ENCODE data around the gene BCAS3.
"Not testable (repeated sequence)": the region's sequence is repeated elsewhere in the genome, so short reads cannot be mapped to it uniquely, and the experiment has no call there.

The BCAS3 gene

GRCh38 chr17:60798576-60798975, 120.9 kb downstream of the BCAS3 start:
- no peak for DNase-seq (ENCODE audit: low read depth)

- no peak for DNase-seq (ENCODE audit: low read depth)
Observed at GRCh38 chr17:60802377-60802776, 124.7 kb downstream of the BCAS3 start.

- DNase-seq (ENCODE audit: low read depth): no peak
Observed at GRCh38 chr17:60803059-60803458, 125.4 kb downstream of the BCAS3 start.

DNA sequence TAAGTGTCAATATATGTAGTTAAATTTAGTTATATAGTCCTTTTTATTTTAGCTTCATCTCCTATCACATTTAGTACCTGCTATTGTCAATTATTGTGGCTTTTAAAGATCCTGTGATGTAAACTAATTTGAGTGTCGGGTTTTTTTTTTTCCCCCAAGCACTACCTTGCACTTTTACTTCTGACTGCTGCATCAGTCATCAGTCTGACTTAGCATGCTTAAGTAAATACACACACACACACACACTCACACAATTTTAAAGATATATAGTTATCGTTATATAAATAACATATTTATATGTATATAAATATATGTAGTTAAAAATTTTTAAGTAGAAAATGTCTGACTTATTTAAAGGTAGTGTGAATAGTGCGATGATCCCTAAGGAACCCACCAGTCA, 127.2 kb downstream of the BCAS3 start:
- DNase-seq (ENCODE audit: low read depth): no peak

GRCh38 chr17:60809421-60809820, 131.8 kb downstream of the BCAS3 start:
- no peak for DNase-seq (ENCODE audit: low read depth)

- not testable (repeated sequence) for DNase-seq (ENCODE audit: low read depth)
Observed at GRCh38 chr17:60814941-60815340, 137.3 kb downstream of the BCAS3 start.

GRCh38 chr17:60817192-60817591, 139.5 kb downstream of the BCAS3 start:
- DNase-seq (ENCODE audit: low read depth): no peak

- no peak for DNase-seq (ENCODE audit: low read depth)
Observed at GRCh38 chr17:60819447-60820130, 141.9 kb downstream of the BCAS3 start.

DNA sequence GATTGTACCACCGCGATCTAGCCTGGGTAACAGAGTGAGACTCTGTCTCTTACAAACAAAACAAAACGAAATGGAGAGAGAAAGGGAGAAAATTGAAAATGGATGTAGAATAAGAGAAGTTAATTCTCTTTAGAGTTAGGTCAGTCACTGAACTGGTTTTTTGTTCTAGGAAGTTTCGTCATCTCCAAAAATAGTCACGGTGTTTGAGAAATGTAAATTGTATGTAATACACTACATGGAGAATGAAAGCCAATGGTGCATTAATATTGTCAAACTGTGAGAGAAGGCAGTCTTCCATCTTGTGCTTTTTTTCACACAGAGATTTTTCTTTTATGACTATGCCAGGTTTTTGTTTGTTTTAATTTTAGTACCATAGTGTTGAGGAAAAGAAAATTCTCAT, 145.9 kb downstream of the BCAS3 start:
- DNase-seq (ENCODE audit: low read depth): no peak

GRCh38 chr17:60825351-60825750, 147.7 kb downstream of the BCAS3 start:
- DNase-seq (ENCODE audit: low read depth): no peak

DNA sequence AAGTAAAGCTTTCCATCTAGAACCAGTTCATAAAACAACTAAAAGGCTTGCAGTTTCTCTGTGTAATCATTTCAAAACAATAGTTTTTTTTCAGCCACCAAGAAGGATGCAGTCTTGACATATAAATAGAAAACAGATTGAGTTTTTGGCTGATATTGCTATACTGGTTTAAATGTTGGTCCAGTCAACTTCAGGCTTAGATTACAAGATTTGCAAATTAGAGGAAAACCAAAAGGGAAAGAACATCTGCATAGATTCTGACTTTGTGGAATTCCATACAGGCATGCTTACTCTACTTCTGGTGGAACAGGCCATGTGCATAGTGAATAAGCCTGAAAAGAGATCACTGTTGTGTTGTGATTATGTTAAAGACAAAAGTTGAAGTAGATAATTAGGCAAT, 150.3 kb downstream of the BCAS3 start:
- DNase-seq (ENCODE audit: low read depth): no peak

DNA sequence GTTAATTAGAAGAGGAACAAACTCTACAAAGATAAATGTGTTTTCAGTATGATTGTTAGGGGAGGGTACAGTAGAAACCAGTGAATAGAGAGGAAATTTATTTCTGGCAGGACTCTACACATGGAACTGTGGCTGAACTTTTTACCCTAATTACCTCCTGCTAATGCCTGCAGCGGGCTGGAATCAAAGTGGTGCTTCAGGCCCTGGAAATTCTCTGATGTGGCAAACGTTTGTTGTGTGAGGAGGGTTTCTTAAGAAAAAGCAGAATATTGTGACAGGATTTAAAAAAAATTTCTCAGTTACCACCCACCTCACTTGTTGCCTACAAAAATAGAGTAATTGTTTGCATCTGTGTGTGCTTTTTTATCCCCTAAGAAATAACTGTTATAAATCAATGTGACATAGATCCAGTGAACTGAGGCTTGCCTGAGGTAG, 154.5 kb downstream of the BCAS3 start:
- no peak for DNase-seq (ENCODE audit: low read depth)

GRCh38 chr17:60832631-60833030, 155.0 kb downstream of the BCAS3 start:
- no peak for DNase-seq (ENCODE audit: low read depth)

DNA sequence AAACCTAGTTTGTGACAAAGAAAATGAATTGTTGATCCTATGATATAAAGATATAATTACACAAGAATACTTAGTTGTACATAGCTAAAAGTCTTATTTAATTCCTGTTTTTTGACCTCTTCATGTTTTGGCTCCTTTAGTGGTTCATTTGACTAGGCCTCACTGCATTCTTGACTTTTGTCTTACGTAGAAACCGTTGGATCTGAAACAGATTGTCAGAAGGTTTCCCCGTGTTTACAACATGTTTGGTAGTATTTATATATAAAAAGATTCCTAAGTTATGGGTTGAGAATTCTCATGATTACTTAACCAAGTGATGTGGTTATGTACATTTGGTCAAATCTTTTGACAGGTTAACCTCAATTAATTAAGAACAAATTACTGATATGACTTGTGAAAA, 162.8 kb downstream of the BCAS3 start:
- DNase-seq (ENCODE audit: low read depth): no peak

GRCh38 chr17:60845012-60845411, 167.4 kb downstream of the BCAS3 start:
- DNase-seq (ENCODE audit: low read depth): no peak

GRCh38 chr17:60846175-60846574, 168.5 kb downstream of the BCAS3 start:
- no peak for DNase-seq (ENCODE audit: low read depth)

DNA sequence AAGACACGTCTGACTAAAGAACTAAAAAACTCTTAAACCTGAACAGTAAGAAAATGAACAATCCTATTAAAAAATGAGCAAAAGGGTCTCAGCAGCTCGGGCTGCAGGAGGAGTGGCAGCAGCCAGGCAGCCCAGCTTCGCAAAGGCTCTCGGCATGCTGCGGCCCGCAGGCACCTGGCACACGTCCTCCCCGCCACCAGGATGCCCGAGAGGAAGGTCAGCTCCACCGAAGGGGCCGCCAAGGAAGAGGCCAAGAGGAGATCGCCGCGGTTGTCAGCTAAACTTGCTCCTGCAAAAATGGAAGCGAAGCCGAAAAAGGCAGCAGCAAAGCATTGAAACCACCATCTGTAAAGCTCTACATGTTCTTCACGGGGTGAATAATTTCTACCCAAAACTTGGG, 173.5 kb downstream of the BCAS3 start:
- DNase-seq (ENCODE audit: low read depth): no peak

GRCh38 chr17:60857556-60858080, 180.0 kb downstream of the BCAS3 start:
- no peak for DNase-seq (ENCODE audit: low read depth)

- no peak for DNase-seq (ENCODE audit: low read depth)
Observed at GRCh38 chr17:60862482-60862881, 184.8 kb downstream of the BCAS3 start.

DNA sequence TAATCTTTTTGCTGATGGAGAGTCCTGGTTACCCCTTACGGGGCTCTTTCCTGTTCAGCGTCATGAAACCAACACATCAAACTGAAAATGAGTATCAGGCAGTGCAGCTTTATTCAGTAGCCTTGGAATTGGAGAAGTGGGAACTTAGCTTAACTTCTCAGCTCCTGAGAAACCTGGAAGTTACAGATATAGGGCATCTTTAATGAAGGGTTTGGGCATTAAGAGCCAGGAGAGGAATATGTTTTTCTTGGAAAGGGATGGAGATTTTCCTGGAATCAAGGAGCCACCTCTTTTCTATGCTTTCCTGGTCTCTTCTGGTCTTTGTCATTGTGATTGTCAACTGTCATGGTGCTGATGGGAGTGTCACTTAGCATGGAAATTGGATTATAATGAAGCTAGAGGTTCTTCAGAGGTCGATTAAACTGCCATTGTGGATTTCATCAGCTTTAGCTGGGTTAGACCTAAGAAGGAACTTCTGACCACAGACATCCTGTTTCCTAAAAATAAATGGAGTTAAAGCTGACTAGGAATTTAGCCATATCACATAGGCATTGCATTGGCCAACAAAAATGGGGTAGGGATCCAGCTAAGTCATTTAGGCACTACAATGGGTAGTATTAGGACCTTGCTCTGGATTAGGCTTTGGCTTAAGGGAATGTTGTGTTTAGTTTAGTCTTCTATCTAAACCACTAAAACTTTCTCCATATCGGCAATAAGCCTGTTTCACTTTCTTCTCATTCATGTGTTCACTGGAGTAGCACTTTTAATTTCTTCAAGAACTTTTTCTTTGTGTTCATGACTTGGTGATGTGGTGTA, 186.4 kb downstream of the BCAS3 start:
- no peak for DNase-seq (ENCODE audit: low read depth)

DNA sequence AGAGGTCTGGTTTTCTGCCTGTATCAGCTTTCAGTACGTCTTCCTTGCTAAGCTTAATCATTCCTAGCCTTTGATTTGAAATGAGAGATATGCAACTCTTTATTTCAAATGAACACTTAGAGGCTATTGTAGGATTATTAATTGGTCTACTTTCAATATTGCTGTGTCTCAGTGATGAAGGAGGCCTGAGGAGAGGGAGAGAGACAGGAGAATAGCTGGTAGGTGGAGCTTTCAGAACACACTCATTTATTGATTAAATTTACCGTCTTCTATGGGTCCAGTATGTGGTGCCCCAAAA, 187.0 kb downstream of the BCAS3 start:
- no peak for DNase-seq (ENCODE audit: low read depth)

- DNase-seq (ENCODE audit: low read depth): no peak
Observed at GRCh38 chr17:60874772-60875171, 197.1 kb downstream of the BCAS3 start.

All from activated gamma-delta T cell treated with anti-CD3 and anti-CD28 coated beads, Interleukin-2, amount 50 U/mL, for 16 hours (primary cell).